HG02973 (cell line): ENCODE measurements around the gene DAD1.
"Not testable (repeated sequence)": the region's sequence is repeated elsewhere in the genome, so short reads cannot be mapped to it uniquely, and the experiment has no call there.

Experiments used
- ATAC-seq: cut with Tn5 transposase; IDR thresholded peaks from one replicate; pipeline ENCODE4 v1.9.1; 2021; ENCODE audit warnings: moderate library complexity; ENCODE audit not compliant: unreplicated experiment

DAD1 gene

DNA sequence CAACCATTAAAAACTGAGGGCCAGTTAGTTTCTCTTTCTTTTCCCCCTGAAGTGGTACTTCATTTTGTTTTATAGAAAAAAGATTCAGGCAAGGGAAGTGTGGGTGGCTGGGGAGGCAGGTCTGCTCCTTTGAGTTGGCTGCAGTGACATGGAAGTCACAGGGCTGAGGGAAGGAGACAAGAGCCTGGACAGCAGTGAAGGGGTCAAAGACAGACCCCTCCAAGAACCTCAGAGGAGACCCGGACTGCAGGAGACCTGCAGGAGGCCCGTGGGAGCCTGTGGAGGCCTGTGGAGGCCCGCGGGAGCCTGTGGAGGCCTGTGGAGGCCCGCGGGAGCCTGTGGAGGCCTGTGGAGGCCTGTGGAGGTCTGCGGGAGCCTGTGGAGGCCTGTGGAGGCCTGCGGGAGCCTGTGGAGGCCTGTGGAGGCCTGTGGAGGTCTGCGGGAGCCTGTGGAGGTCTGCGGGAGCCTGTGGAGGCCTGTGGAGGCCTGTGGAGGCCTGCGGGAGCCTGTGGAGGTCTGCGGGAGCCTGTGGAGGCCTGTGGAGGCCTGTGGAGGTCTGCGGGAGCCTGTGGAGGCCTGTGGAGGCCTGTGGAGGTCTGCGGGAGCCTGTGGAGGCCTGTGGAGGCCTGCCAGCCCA is 35.0 kb downstream of the DAD1 start:
- not testable (repeated sequence) for ATAC-seq

DNA sequence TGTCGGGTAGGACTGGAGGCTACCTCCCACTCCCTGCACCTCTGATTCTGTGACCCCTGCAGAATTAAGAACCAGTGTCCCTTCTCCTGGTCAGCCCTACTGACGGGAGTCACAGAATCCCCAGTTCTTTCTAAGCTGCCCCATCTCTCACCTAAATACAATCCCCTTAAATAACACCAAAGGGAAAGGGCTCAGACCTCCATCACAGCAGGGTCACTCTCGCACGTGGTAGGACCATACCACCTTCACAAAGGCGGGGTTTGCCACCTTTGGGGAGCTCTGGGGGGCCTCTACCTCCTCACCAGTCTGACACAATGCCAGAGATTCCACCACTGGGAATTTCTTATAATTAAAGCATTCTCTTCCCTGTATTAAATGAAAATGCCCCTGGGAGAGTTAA is 35.6 kb downstream of the DAD1 start:
- no peak for ATAC-seq

DNA sequence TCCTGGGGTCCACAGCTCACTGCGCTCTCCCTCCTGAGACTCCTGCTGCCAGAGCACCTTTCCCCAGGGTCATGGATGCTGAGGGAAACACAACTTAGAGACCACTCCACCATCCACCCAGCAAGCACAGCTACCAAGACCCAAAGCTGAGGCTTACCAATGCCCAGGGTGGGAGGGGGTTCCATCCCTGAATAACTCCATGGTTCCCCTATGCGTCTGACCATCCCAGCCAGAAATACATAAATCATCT is 36.3 kb downstream of the DAD1 start:
- no peak for ATAC-seq

DNA sequence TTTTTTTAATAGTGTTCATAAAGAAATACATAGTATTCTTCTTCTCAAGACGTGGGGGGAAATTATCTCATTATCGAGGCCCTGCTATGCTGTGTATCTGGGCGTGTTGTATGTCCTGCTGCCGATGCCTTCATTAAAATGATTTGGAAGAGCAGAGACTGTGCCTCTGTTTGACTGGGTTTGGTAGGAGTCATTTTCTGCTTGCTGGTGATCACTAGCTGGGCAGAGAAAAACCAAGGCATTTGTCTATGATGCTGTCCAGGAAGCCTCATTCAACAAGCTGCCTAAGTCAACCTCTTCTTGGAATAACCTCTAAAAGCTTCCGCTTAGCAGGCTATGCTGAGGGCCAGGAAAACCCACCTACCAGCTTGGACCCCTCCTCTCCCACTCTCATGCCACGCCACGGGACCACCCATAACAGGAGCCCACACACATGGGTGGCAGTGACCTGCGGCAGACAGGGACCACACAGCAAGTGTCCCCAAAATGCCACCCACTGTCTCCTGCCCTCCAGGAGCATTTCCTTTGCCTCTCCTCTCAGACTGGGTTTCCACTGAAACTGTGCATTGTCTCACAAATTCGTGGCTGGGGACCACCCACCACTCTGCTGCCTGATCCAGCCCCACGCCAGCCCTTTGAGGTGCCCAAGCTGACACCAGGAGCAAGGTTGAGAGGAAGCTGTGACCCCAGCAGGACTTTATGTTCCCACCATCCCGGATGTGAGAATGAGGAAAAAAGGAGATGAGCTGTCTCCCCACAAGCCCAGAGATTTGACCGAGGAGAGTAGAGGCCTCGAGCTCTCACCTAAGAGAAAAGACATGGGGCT is 36.8 kb downstream of the DAD1 start:
- ATAC-seq: no peak

DNA sequence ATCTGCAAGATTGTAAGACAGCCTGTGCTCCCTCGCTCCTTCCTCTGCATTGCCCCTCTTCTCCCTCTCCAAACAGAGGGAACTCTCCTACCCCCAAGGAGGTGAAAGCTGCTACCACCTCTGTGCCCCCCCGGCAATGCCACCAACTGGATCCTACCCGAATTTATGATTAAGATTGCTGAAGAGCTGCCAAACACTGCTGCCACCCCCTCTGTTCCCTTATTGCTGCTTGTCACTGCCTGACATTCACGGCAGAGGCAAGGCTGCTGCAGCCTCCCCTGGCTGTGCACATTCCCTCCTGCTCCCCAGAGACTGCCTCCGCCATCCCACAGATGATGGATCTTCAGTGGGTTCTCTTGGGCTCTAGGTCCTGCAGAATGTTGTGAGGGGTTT is 37.4 kb downstream of the DAD1 start:
- no peak for ATAC-seq

DNA sequence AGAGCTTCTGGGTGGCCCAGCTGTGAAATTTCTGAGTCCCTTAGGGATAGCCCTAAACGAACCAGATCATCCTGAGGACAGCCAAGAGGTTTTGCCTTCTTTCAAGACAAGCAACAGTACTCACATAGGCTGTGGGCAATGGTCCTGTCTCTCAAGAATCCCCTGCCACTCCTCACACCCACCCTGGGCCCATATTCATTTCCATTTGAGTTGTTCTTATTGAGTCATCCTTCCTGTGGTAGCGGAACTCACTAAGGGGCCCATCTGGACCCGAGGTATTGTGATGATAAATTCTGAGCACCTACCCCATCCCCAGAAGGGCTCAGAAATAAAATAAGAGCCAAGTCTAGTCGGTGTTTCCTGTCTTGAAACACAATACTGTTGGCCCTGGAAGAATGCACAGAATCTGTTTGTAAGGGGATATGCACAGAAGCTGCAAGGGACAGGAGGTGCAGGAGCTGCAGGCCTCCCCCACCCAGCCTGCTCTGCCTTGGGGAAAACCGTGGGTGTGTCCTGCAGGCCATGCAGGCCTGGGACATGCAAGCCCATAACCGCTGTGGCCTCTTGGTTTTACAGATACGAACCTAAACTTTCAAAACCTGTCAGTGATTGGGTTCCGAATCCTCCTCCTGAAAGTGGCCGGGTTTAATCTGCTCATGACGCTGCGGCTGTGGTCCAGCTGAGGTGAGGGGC is 38.9 kb downstream of the DAD1 start:
- ATAC-seq: peak; percentile 57

DNA sequence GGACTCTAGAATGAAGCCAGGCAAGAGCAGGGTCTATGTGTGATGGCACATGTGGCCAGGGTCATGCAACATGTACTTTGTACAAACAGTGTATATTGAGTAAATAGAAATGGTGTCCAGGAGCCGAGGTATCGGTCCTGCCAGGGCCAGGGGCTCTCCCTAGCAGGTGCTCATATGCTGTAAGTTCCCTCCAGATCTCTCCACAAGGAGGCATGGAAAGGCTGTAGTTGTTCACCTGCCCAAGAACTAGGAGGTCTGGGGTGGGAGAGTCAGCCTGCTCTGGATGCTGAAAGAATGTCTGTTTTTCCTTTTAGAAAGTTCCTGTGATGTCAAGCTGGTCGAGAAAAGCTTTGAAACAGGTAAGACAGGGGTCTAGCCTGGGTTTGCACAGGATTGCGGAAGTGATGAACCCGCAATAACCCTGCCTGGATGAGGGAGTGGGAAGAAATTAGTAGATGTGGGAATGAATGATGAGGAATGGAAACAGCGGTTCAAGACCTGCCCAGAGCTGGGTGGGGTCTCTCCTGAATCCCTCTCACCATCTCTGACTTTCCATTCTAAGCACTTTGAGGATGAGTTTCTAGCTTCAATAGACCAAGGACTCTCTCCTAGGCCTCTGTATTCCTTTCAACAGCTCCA is 39.6 kb downstream of the DAD1 start:
- no peak for ATAC-seq

DNA sequence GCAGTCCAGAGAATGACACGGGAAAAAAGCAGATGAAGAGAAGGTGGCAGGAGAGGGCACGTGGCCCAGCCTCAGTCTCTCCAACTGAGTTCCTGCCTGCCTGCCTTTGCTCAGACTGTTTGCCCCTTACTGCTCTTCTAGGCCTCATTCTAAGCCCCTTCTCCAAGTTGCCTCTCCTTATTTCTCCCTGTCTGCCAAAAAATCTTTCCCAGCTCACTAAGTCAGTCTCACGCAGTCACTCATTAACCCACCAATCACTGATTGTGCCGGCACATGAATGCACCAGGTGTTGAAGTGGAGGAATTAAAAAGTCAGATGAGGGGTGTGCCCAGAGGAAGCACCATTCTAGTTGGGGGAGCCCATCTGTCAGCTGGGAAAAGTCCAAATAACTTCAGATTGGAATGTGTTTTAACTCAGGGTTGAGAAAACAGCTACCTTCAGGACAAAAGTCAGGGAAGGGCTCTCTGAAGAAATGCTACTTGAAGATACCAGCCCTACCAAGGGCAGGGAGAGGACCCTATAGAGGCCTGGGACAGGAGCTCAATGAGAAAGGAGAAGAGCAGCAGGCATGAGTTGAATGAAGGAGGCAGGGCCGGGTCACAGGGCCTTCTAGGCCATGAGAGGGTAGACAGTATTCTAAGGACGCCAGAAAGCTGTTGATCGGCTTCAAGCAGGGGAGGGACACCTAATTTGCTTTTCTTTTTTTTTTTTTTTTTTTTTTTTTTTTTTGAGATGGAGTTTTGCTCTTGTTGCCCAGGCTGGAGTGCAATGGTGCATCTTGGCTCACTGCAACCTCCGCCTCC is 40.9 kb downstream of the DAD1 start:
- no peak for ATAC-seq

DNA sequence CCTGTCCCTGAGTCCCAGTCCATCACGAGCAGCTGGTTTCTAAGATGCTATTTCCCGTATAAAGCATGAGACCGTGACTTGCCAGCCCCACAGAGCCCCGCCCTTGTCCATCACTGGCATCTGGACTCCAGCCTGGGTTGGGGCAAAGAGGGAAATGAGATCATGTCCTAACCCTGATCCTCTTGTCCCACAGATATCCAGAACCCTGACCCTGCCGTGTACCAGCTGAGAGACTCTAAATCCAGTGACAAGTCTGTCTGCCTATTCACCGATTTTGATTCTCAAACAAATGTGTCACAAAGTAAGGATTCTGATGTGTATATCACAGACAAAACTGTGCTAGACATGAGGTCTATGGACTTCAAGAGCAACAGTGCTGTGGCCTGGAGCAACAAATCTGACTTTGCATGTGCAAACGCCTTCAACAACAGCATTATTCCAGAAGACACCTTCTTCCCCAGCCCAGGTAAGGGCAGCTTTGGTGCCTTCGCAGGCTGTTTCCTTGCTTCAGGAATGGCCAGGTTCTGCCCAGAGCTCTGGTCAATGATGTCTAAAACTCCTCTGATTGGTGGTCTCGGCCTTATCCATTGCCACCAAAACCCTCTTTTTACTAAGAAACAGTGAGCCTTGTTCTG is 41.6 kb downstream of the DAD1 start:
- ATAC-seq: no peak

DNA sequence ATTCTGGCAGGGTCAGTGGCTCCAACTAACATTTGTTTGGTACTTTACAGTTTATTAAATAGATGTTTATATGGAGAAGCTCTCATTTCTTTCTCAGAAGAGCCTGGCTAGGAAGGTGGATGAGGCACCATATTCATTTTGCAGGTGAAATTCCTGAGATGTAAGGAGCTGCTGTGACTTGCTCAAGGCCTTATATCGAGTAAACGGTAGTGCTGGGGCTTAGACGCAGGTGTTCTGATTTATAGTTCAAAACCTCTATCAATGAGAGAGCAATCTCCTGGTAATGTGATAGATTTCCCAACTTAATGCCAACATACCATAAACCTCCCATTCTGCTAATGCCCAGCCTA is 42.3 kb downstream of the DAD1 start:
- ATAC-seq: no peak

DNA sequence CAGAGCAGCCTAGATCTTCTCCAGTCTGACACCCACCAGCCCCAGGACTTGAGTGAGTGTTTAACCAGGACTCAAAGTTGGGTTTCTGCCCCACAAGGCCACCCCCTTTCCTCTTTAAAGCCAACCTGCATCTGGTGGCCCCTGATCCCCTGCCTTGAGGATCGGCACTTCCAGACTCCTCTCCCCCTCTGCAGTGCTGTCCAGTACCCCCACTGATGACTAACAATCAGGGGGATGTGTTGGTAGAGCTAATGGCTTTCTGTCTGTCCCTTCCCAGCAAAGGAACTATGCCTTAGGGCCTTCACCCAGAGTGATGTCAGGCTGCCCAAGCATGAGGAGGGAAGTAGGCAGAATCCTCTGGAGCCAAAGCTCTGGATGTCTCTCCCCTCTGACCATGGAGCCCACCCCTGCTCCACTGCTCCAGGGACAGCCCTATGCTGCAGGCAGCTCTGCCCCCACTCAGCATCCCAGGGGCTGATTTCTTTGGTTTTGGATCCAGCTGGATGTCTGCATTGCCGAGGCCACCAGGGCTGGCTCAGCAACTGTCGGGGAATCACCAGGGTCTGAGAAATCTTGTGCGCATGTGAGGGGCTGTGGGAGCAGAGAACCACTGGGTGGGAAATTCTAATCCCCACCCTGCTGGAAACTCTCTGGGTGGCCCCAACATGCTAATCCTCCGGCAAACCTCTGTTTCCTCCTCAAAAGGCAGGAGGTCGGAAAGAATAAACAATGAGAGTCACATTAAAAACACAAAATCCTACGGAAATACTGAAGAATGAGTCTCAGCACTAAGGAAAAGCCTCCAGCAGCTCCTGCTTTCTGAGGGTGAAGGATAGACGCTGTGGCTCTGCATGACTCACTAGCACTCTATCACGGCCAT is 42.9 kb downstream of the DAD1 start:
- ATAC-seq: no peak

DNA sequence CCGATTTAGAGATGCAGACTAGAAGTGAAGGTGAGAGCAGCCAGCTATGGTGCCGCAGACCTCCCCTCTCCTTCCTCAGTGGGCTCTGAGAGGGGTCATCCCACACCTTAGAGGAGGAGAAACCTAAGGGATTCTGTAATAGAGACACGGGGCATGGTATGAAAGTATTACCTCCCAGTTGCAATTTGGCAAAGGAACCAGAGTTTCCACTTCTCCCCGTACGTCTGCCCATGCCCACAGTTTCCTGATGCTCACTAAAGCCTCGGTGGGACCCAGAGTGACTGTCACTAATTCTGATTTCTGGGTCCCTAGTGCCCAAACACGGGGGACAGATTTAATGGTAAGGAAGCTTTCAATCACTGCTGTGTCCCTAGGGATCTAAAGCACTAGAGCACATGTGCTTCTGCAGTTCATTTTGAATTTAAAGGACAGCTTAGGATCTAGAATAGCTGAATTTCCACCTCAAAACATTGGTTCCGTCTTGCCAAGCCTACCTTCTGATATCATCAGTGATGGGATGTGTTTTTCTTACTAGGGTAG is 44.1 kb downstream of the DAD1 start:
- ATAC-seq: no peak

DNA sequence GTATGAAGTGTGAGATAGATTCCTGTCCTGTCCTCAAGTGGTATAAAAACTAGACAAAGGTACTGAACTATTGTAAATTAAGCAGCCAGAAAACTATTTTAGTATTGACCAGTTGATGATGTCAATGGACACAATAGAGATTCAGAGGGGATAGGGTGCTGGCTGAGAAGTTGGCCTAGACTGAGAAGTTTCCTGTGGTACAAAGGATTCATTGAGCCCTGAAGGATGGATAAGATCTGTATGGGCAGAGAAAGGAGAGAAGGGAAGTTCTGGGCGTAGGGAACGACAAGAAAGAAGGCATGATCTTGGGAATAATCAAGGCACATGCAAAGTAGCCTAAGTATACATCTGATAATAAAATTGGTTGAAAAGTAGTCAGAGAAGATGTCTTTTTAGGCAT is 44.6 kb downstream of the DAD1 start:
- ATAC-seq: no peak

DNA sequence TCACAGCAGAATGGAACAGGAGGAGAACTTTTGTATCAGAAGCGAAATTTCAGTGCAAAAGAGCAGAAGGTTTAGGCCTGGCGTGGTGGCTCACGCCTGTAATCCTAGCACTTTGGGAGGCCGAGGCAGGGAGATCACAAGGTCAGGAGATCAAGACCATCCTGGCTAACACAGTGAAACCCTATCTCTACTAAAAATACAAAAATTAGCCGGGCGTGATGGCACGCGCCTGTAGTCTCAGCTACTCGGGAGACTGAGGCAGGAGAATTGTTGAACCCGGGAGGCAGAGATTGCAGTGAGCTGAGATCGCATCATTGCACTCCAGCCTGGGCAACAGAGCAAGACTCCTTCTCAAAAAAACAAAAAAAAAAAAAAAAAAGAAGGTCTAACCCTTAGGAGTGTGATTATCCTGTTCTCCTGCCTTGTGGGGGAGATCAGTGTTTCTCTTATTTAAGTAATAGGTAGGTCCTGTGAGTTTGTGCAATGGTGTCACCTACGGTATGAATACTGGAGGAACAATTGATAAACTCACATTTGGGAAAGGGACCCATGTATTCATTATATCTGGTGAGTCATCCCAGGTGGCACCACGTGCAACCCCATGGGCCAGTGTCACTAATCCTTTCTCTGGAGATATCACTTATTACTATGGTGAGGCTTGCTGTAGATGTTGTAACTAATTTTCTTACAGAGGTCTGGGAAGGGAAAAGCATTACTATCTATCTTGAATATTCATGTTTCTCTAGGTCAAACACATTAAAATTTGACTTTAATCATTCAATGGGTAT is 45.3 kb downstream of the DAD1 start:
- ATAC-seq: not testable (repeated sequence)

DNA sequence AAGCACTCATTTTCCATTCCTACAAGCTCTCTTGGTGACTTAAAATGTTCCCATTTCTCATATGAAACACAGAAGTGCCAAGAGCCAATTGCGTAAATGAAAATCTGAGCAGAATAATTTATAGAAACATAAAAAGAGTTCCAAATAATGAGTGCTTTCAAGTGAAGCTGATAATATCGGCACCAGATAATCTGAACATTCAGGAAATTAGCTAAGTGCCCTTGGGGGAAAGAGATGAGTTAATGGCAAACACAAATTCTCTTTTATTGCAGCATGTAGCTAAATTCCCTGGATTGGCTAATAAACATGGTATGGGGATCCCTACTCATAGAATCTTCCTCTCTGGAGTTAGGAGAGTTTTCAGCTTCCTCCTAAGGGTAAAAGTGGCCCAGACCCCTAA is 46.7 kb downstream of the DAD1 start:
- no peak for ATAC-seq

DNA sequence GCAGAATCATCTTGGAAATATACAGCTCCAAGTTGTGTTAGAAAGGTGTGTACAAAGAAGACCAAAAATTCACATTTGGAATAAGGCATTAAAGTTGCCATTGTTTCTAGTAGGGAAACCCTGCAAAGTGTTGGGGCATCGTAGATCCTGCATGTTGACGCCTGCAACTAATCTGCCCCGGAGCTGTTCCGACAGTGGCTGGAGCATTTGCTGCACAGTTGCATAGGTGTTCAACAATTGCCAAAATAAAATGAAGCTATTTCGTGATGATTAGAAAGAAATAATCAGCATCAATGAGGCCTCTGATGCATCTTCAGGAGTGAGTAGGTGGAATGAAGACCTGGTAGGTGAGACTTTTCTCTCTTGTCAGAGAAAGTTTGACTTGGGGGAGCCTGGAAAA is 47.3 kb downstream of the DAD1 start:
- no peak for ATAC-seq

DNA sequence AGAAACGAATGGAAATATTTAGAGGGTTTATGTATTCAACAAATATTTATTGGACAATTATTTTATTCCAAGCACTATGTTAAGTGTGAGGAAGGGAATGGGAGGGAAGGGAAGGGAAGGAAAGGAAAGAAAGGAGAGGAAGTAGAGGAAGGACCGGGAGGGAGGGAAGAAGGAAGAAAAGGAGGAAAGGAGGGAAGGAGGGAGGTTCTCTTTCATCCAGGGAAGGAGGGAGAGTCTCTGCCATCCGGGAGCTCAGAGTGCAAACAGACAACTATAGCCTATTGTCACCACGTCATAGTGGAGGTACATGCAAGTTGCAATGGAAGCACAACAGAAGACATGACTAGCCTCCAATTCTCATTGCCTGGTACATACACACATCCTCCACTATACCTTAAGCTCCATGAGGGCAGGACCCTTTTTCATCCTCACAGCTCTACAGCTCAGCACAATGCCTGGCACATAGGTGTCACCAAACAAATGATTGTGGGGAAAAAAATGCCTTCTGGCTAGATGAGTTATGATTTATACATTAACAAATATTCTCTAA is 48.1 kb downstream of the DAD1 start:
- no peak for ATAC-seq

DNA sequence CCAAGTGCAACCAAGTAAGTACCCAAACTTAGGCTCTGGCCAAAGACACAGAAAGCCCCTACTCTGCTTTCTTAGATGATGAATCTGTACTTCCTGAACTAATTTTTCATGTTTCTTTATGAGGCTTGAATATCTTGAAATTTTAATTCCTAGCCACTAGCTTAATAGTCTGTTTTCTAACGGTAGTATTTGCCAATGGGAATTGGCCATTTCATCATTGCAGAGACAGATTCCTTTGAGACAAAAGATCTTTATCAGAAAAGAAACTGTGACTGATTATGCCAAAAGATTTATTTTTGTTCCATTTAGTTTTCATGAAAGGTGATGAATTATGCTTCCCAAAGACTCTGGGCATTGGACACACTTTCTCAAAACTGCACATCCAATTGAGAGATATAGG is 48.7 kb downstream of the DAD1 start:
- ATAC-seq: no peak
